HCT116 (cell line): ENCODE data around the gene ING4. TPM values are rescaled to one million over a fixed set of nuclear protein-coding genes. Genes with fewer than 3 reads are reported as not detected.

Experiments
- ATAC-seq: fragments of 200-7000 bp; cut with Tn5 transposase; 2 replicates; pipeline ENCODE4 v1.9.1; 2020; ENCODE audit warnings: mild to moderate bottlenecking, moderate library complexity
- BruUV-seq: library from RNA; stranded (reverse); fragments of 400-500 nt; replicated peaks from 2 replicates; lab custom pipeline; 2021; lab: Mats Ljungman, UMichigan
- CTCF ChIA-PET: fragments of 300-600 bp; sonication (Branson Sonifier 250); formaldehyde crosslinking; loops from one replicate; lab custom pipeline; 2021; ENCODE audit warnings: antibody characterized with exemption; lab: Charles Lee
- POLR2A ChIA-PET: fragments of 300-600, 350-600 bp; sonication (Branson Sonifier 250); formaldehyde crosslinking; loops from one replicate; lab custom pipeline; 2021; ENCODE audit warnings: antibody characterized with exemption; lab: Charles Lee
- RAD21 ChIA-PET, 2 experiments: fragments of 300-600 bp; sonication (Branson Sonifier 250); formaldehyde crosslinking; loops; one replicate each; lab custom pipeline; 2023; ENCODE audit warnings: low total read pairs in 2 of 2; ENCODE audit not compliant: uncharacterized antibody in 2 of 2, unreplicated experiment in 2 of 2, low non-redundant PET in 1 of 2; lab: Charles Lee
- DNase-seq: peaks from one replicate; pipeline ENCODE4 v3.0.0-alpha.2; 2010; ENCODE audit warnings: low read depth, low spot score
- H2AFZ ChIP-seq: fragments of 200-600 bp; shearing (Covaris generic), sonication (generic); 2 replicates; pipeline ENCODE4 v1.6.1; 2017; ENCODE audit warnings: low read depth, mixed run types, mixed read lengths, antibody characterized with exemption, low read length; ENCODE audit not compliant: poor library complexity, severe bottlenecking
- H3K27ac ChIP-seq: 2 replicates; pipeline ENCODE4 v1.5.1; 2012; ENCODE audit warnings: low read depth, low read length
- H3K27me3 ChIP-seq: fragments of 200-600 bp; sonication (generic); 2 replicates; pipeline ENCODE4 v1.6.1; 2016; ENCODE audit warnings: mixed run types, low read length, mixed read lengths; ENCODE audit not compliant: insufficient read depth
- H3K36me3 ChIP-seq, 2 experiments: fragments of 200-500 bp in 1 of 2; fragments of 200-600 bp in 1 of 2; sonication (Bioruptor generic) in 1 of 2; sonication (generic) in 1 of 2; 2 replicates each; pipeline versions ENCODE4 v1.5.1 to v1.6.1; 2014 to 2016; ENCODE audit warnings: low read length in 2 of 2, inconsistent platforms in 1 of 2, mixed read lengths in 1 of 2, mixed run types in 1 of 2; ENCODE audit not compliant: insufficient read depth in 2 of 2, control insufficient read depth in 1 of 2
- H3K4me1 ChIP-seq, 2 experiments: fragments of 200-600 bp in 1 of 2; sonication (generic) in 1 of 2; 2 replicates each; pipeline versions ENCODE4 v1.5.1 to v1.6.1; 2012 to 2017; ENCODE audit warnings: low read length in 2 of 2, inconsistent platforms in 1 of 2, mild to moderate bottlenecking in 1 of 2, mixed read lengths in 1 of 2, mixed run types in 1 of 2, moderate library complexity in 1 of 2; ENCODE audit not compliant: insufficient read depth in 2 of 2, control insufficient read depth in 1 of 2
- H3K4me2 ChIP-seq: fragments of 200-600 bp; sonication (generic); 2 replicates; pipeline ENCODE4 v1.6.1; 2017; ENCODE audit warnings: mixed run types, low read length, mixed read lengths
- H3K4me3 ChIP-seq, 2 experiments: fragments of 200-600 bp in 1 of 2; sonication (generic) in 1 of 2; replicated peaks in 1 of 2; 2 replicates each; pipeline ENCODE4 v1.5.1; 2011 to 2016; ENCODE audit warnings: low read length in 2 of 2, control low read depth in 1 of 2, low read depth in 1 of 2, mild to moderate bottlenecking in 1 of 2, mixed read lengths in 1 of 2, mixed run types in 1 of 2
- H3K79me2 ChIP-seq: fragments of 200-600 bp; sonication (generic); 2 replicates; pipeline ENCODE4 v1.6.1; 2017; ENCODE audit warnings: mild to moderate bottlenecking, mixed run types, low read length, moderate library complexity, mixed read lengths; ENCODE audit not compliant: insufficient read depth
- H3K9ac ChIP-seq: fragments of 200-600 bp; sonication (generic); 2 replicates; pipeline ENCODE4 v1.6.1; 2016; ENCODE audit warnings: low read length, mixed read lengths
- H3K9me2 ChIP-seq: fragments of 200-600 bp; sonication (generic), shearing (Covaris generic); 2 replicates; pipeline ENCODE4 v1.6.1; 2017; ENCODE audit warnings: mixed run types, mild to moderate bottlenecking, moderate library complexity; ENCODE audit not compliant: insufficient read depth
- H3K9me3 ChIP-seq, 2 experiments: fragments of 200-500 bp in 1 of 2; fragments of 200-600 bp in 1 of 2; sonication (Bioruptor generic) in 1 of 2; sonication (generic) in 1 of 2; 2 replicates each; pipeline ENCODE4 v1.6.1; 2014 to 2017; ENCODE audit warnings: low read length in 2 of 2, mixed read lengths in 2 of 2, inconsistent platforms in 1 of 2, low read depth in 1 of 2, mild to moderate bottlenecking in 1 of 2, mixed run types in 1 of 2, moderate library complexity in 1 of 2; ENCODE audit not compliant: control insufficient read depth in 1 of 2, insufficient read depth in 1 of 2
- H4K20me1 ChIP-seq: fragments of 200-600 bp; sonication (generic), shearing (Covaris generic); 2 replicates; pipeline ENCODE4 v1.6.1; 2017; ENCODE audit warnings: mixed run types, mild to moderate bottlenecking, moderate library complexity; ENCODE audit not compliant: insufficient read depth
- ATF3 ChIP-seq: IDR thresholded peaks from 2 replicates; pipeline ENCODE4 v1.6.1; 2012
- CBX3 ChIP-seq: IDR thresholded peaks from 2 replicates; pipeline ENCODE4 v1.6.1; 2012; ENCODE audit warnings: low read depth
- CEBPB ChIP-seq: IDR thresholded peaks from 2 replicates; pipeline ENCODE4 v1.6.1; 2012; ENCODE audit warnings: low read depth
- CTCF ChIP-seq, 3 experiments: fragments of 200-600 bp in 1 of 3; sonication (generic) in 1 of 3; IDR thresholded peaks in 2 of 3; conservative IDR thresholded peaks in 1 of 3; 2 replicates each; pipeline ENCODE4 v1.5.1; 2012 to 2017; ENCODE audit warnings: low read depth in 2 of 3, low read length in 2 of 3, antibody characterized with exemption in 1 of 3, borderline replicate concordance in 1 of 3, control low read depth in 1 of 3, mild to moderate bottlenecking in 1 of 3, mixed read lengths in 1 of 3, mixed run types in 1 of 3, moderate library complexity in 1 of 3; ENCODE audit not compliant: insufficient read depth in 1 of 3
- ELF1 ChIP-seq: IDR thresholded peaks from 2 replicates; pipeline ENCODE4 v1.6.1; 2012; ENCODE audit warnings: low read depth, borderline replicate concordance
- EZH2phosphoT487 ChIP-seq: fragments of 200-600 bp; IDR thresholded peaks from 2 replicates; pipeline ENCODE4 v1.6.1; 2018; ENCODE audit warnings: antibody characterized with exemption, borderline replicate concordance
- JUND ChIP-seq: IDR thresholded peaks from 2 replicates; pipeline ENCODE4 v1.6.1; 2012
- POLR2A ChIP-seq: IDR thresholded peaks from 2 replicates; pipeline ENCODE4 v1.7.0; 2011; ENCODE audit warnings: borderline replicate concordance; ENCODE audit not compliant: insufficient read depth, insufficient read length; ENCODE audit errors: extremely low read depth
- RAD21 ChIP-seq: IDR thresholded peaks from 2 replicates; pipeline ENCODE4 v1.6.1; 2012; ENCODE audit warnings: low read depth, mild to moderate bottlenecking
- SIN3A ChIP-seq: IDR thresholded peaks from 2 replicates; pipeline ENCODE4 v1.6.1; 2012; ENCODE audit warnings: low read depth
- ZFX ChIP-seq: fragments of 450-650 bp; IDR thresholded peaks from 2 replicates; pipeline ENCODE4 v1.6.1; 2017
- ZNF274 ChIP-seq: fragments of 200-500 bp; sonication (Bioruptor generic); IDR thresholded peaks from 2 replicates; pipeline ENCODE4 v1.6.1; 2014; ENCODE audit warnings: mild to moderate bottlenecking, low read depth, low read length, inconsistent platforms
- intact Hi-C: fragments of 100-400 bp; cut with micrococcal nuclease; formaldehyde crosslinking; loops from 2 replicates; pipeline ENCODE4 v1.10.0; 2022
- total RNA-seq: library from RNA; stranded (reverse); gene quantifications from one replicate; pipeline ENCODE4 v1.2.1, GENCODE V29; 2021; ENCODE audit not compliant: unreplicated experiment

ING4 gene
- total RNA-seq, 1 experiment from 2014 or later, result 17.9 TPM

DNA sequence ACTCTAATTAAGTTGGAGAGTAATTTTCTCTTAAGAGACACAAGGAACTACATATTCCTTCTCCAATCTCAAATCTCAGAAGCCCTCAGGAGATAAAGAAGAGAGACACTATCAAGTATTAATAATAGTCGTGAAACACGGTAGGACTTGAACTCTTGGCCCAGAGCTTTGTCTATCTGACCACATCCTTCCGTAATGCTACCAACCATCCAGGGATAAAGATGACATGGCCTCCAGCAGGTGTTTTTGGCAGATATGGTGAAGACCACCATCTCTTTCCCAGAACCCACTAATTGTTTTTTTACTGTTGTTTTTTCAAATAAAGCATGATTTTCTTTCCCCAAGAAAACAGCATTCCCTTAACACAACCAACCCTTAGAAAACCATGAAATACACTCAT is 22.9 kb upstream of the ING4 start:
- H3K9me2 ChIP-seq, result no peaks in the 10 kb centered on the region
- POLR2A ChIA-PET, result no interaction called here
- CTCF ChIA-PET, result interaction anchor here (0.7 kb wide), 2 partner anchors 69 to 77 kb away, joined by 3 read pairs; no protein-coding TSS in a partner anchor
- peaks cover 9 to 21% of the 10 kb centered on the region in 2 experiments for H3K4me1 ChIP-seq
- peaks cover 18% of the 10 kb centered on the region; the same call in 1 of the 2 replicates for H4K20me1 ChIP-seq
- H3K4me2 ChIP-seq, result no peak overlapping the region
- no peak overlapping the region for H3K9ac ChIP-seq
- DNase-seq (no peak), ATAC-seq (no peak)
- no peak overlapping the region for H3K27ac ChIP-seq
- H3K9me3 ChIP-seq, result no peaks in the 10 kb centered on the region
- intact Hi-C loops, result no loop called here
- RAD21 ChIA-PET, result no interaction called here
- TF ChIP-seq JUND (no peak), ZFX (no peak), POLR2A (no peak), EZH2phosphoT487 (no peak), ZNF274 (no peak), SIN3A (no peak), CBX3 (no peak), CEBPB (no peak), RAD21 (no peak), CTCF (IDR thresholded peaks at IDR 0.05 in 2 of 3, conservative IDR thresholded peaks at IDR 0.05 in 1 of 3; ENCODE audit: borderline replicate concordance in 1 of 3, insufficient read depth in 1 of 3, low read depth in 2 of 3, low read length in 2 of 3) (no peak), ELF1 (no peak), ATF3 (no peak)
- TF ChIP-seq, all 23 proteins: peak for 0
- Histone ChIP-seq H2AFZ (no peak overlapping the region), H3K4me3 (no peak overlapping the region), H3K36me3 (peaks cover 2 to 27% of the 10 kb centered on the region in 2 experiments; a peak in 1 of 4 replicates), H3K79me2 (peaks cover 95% of the 10 kb centered on the region), H3K27me3 (no peaks in the 10 kb centered on the region)
- BruUV-seq, result no TSS peak
